GM19455 (cell line): ENCODE data around the gene POC1B.

Experiments
- ATAC-seq: cut with Tn5 transposase; IDR thresholded peaks from one replicate; pipeline ENCODE4 v1.9.1; 2021; ENCODE audit not compliant: unreplicated experiment

Gene POC1B

DNA sequence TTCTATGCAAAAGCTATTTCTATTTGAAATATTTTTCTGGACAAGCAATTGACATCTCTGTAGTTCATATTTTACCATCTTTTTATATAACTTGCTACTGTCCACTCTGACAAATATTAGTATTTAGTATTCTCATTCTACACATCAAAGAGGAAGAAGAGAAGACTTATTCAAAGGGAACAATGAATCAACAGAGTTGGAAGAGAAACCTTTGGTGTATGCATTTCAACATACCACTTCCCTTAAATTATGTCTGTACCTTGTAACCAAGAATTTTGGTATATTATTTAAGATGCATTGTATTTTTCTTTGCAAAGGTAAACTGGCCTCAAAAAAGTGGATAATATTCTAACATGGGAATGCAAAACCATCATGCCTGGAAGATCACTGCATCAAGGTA lies 101.5 kb downstream of the POC1B start:
- no peak for ATAC-seq

DNA sequence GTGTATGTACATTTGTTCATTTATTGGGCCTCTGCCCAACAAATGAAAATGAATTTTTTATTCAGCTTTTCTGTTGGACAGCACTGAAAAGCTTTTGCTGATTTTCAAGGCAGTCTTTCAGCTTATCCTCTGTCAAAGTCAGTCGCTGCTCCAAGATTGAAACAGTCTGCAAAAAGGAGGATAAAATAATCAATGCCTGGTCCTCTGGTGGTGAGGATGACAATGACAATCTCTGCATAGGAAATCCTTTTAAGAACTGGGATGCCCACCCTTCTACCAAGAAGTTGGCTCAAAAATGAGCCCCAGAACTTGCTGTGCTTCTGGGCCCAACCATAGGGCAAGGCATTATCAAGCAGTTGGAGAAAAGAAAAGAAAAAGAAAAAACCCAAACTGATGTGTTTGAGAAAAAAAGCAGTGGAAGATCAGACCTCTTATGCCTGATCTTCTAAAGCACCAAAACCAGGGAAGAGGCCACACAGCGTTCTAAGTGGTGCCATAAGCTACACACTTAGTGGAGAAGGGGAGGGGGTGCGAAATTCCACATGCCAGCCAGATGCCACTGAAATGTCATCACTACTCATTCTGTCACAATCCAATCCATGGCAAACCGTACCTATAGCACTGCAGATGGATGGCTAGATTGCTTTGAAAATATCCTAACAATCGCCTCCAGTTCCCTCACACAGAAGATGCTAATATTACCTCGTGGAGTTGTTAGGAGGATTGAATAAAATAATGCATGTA lies 104.6 kb downstream of the POC1B start:
- ATAC-seq: no peak

DNA sequence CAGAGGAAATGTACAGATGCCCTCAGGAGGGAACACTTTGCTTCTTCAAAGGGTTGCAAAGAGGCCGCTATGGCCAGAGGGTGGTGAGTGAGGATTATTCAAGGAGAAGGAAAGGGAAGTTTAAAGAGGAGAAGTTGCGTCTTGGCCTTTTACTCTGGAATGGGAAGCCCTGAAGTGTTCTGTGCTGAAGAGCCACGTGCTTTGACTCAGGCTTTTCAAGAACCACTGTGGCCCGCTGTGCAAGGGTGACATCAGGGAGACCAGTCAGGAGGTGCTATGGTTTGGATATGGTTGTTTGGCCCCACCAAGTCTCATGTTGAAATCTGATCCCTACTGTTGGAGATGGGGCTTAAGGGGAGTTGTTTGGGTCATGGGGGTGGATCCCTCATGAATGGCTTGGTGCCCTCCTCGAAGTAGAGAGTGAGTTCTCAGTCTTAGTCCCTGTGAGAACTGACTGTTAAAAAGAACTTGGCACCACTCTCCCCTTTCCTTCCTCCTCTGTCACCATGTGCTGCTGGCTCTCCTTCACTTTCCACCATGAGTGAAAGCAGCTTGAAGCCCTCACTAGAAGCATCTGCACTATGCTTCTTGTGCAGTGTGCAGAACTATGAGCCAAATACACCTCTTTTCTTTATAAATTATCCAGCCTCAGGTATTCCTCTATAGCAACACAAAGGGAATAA lies 107.5 kb downstream of the POC1B start:
- ATAC-seq: no peak

DNA sequence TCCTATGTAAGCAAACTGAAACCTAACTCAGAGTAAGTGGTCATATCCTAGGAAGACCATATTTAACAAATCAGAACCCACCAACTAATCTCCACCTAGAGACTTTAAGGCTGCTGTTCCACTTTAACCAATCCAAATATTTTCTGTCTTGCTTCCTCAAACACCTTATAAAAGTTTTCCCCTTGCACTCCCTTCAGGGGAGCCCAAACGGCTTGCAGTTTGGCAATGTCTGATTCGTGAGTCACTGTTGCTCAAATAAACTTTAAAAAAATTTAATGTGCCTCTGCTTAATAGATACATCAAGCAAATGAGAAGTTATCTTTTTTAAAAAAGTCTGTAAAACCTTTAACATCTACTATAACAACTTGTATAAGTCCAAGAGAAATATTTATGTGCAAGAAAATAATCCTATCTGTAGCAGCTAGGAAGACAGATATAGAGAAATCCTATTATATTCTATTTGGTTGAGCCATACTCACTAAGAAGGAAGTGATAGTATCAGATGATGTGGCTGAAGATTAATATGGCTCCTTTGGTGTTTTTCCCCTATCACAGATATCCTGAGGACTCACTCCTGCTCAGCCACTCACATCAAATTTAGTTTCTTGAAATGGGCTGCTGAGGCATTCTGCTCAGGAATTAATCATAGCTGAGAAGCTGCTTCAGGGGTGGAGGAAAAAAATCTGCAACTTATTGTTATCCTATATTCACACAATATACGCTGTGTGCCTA lies 108.4 kb downstream of the POC1B start:
- no peak for ATAC-seq

GRCh38 chr12:89416049-89416792 lies 109.6 kb downstream of the POC1B start:
- ATAC-seq: no peak

- no peak for ATAC-seq
Measured at GRCh38 chr12:89414851-89415250, 111.0 kb downstream of the POC1B start.

DNA sequence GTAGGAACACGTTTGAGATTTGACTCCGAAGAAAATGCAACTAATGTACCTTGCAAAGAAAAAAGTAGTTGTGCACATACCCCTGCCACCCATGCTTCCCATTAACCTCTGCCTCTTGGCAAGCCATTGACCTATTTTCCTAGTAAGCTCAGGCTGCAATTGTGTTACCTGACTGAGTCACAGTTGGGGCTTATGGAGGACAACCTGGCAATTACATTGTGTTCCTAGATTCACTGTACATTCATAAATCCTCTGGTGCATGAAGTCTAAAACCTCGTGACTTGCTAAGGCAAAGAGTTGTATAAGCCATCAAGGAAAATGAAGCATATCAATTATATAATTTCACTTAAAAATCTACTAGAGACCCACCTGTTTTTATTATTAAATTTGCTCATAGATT lies 111.5 kb downstream of the POC1B start:
- ATAC-seq: no peak

- ATAC-seq: no peak
Measured at GRCh38 chr12:89413234-89413633, 112.6 kb downstream of the POC1B start.

DNA sequence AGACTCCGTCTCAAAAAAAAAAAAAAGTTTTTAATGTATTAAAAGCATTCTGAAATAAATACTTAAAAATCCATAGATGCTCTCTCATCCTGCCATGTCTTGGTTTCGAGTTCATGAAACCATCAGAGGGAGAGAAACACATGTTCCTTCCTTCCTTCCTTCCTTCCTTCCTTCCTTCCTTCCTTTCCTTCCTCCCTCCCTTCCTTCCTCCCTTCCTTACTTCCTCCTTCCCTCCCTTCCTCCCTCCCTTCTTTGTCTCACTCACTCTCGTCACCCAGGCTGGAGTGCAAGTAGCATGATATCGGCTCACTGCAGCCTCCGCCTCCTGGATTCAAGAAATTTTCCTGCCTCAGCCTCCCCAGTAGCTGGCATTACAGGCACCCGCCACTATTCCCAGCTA lies 113.2 kb downstream of the POC1B start:
- no peak for ATAC-seq

DNA sequence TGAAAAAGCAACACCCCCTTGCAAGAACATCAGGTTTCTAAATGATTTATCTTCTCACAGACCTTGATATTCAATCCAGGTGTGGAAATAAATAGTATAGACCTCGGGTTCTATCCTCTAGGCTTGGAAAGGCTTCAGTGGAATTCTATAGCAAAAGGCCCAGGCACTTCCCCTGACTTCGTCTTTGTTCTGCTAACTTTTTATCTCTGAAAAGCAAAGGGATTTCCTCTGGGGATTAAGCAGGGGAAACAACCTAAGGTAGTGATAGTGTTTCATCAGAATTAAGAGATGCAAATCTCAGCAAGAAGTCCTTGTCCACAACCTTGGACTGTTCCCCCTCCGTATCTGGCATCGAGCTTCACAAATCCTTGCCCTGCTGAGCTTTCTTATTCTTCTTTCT lies 114.0 kb downstream of the POC1B start:
- no peak for ATAC-seq

DNA sequence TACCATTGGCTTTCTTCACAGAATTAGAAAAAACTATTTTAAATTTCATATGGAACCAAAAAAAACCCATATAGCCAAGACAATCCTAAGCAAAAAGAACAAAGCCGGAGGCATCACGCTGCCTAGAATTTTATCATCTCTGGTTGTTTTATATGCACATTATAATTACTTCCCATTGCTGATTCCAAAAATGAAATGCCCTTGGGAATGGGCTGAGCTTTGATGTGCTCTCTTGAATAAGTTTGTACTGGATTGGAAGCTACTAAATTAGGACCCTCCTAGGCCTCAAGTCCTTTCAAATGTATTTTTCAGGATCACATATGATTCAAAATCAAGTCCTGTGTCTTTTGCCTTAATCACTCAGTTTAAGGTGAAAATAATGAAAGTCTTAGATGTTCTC lies 114.6 kb downstream of the POC1B start:
- ATAC-seq: no peak

GRCh38 chr12:89405626-89406345 lies 120.1 kb downstream of the POC1B start:
- ATAC-seq: no peak

GRCh38 chr12:89401433-89402058 lies 124.3 kb downstream of the POC1B start:
- no peak for ATAC-seq

- ATAC-seq: no peak
Measured at GRCh38 chr12:89400415-89400814, 125.4 kb downstream of the POC1B start.

DNA sequence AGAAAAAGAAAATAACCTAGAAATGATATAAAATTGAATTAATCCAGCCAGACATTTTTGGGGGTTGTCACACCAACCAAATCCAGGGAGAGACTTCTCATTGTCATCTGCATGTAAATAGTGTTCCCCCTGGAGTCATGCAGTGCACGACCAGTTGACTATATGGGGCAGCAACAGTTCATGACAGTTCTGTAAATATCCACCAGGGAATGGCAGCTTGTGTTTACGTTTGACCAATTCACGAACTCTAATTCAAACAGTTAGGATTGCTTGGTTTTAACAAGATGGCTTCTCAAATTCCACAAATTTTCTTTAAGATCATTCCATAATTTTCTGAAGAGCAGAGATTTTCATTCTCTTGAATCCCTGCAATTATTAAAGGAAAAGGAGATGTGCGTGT lies 130.1 kb downstream of the POC1B start:
- no peak for ATAC-seq

DNA sequence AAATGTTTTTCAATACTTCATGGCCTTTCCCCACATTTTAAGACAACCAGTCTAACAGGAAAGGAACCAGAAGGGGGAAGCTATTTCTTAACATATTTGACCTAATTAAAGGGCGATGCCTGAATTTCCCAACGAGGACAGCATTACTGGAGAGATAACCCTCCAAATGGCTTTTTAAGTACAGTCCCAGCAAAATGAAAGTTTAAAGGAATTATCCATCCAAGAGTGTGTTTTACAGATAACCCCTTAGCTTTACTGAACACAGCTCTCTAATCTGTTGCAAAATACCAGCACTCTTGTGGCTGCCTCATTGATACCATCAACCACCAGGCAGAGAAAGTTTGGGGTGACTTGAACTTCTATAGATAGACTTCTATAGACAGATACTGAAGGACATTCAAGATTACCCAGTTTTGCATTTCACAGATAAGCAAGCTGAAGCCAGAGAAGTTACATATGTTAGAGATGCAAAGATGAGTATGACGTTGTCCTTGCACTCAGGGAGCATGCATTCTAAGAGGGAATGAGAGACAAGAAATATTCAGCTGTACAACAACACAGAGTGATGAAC lies 132.2 kb downstream of the POC1B start:
- ATAC-seq: no peak

GRCh38 chr12:89392391-89392790 lies 133.5 kb downstream of the POC1B start:
- ATAC-seq: no peak

DNA sequence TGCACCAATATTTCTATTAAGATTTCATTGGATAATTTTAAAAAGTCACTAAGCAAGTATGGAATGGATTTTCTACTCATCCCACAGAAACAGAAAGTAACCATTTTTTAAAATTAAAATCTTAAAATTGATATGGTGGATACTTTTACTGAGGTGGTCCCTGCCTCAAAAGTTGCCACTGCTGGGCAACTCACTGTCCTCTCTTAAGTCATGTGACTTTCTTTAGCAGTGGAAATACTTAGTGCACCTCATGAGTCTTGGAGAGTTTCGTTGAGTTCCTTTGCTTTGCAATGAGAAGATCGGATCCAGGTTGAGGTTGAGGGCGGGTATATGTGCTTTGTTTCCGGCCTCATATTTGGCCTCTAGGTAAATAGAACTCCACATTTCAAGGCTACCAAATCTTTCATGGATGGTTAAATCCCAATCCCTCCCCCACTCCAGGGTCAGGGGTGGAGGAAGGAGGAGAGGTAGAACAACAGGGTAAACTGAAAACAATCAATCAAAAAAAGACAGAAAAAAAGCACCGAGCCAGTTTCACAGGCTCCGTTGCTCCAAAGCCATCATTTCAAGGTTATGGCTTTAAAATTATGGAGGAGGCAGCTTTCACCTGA lies 134.0 kb downstream of the POC1B start:
- ATAC-seq: no peak
